Esophagus squamous epithelium (tissue), 5 donors: ENCODE data around the gene LASP1NB.

Experiments used
- DNase-seq: peaks from one replicate; lab custom pipeline; 2025; lab: John Stamatoyannopoulos, UW
- H3K27ac ChIP-seq, 4 donors: fragments of 200-600 bp; sonication (generic); one replicate each; pipeline ENCODE4 v1.5.1; 2016 to 2019; ENCODE audit warnings: mild to moderate bottlenecking in 1 of 4
- H3K27me3 ChIP-seq, 4 donors: fragments of 200-600 bp; sonication (generic); 1 replicate in 3 of 4; 2 replicates in 1 of 4; pipeline versions ENCODE4 v1.5.1 to v1.6.0; 2017 to 2021; ENCODE audit warnings: antibody characterized with exemption in 1 of 4
- H3K36me3 ChIP-seq, 3 donors: fragments of 200-600 bp; sonication (generic); one replicate each; pipeline ENCODE4 v1.5.1; 2016 to 2019
- H3K4me1 ChIP-seq, 3 donors: fragments of 200-600 bp; sonication (generic); one replicate each; pipeline ENCODE4 v1.5.1; 2017 to 2019
- H3K4me3 ChIP-seq, 4 donors: fragments of 200-600 bp; sonication (generic); 1 replicate in 3 of 4; 2 replicates in 1 of 4; pipeline ENCODE4 v1.5.1; 2016 to 2019; ENCODE audit warnings: mild to moderate bottlenecking in 2 of 4, moderate library complexity in 1 of 4
- H3K9me3 ChIP-seq, 3 donors: fragments of 200-600 bp; sonication (generic); one replicate each; pipeline ENCODE4 v1.5.1; 2016 to 2019
- POLR2A ChIP-seq, 4 donors: fragments of 450-650 bp; IDR thresholded peaks; one replicate each; pipeline ENCODE4 v1.6.1; 2017; ENCODE audit warnings: antibody characterized with exemption in 4 of 4, mild to moderate bottlenecking in 4 of 4, moderate library complexity in 3 of 4
- WGBS, 2 donors: methylation state at CpG; one replicate each; pipeline ENCODE4 v1.1.5; 2018; 5-methylcytosine and 5-hydroxymethylcytosine counted together
- intact Hi-C: fragments of 100-400 bp; cut with DNase I; formaldehyde crosslinking; loops from one replicate; pipeline ENCODE4 v1.15.0; 2022
- TF ChIP-seq, protein P1 (sequence below), 6 experiments: fragments of 450-650 bp in 4 of 6; fragments of 200-600 bp in 2 of 6; sonication (generic) in 2 of 6; IDR thresholded peaks; one replicate each; pipeline ENCODE4 v1.5.1; 2016 to 2019; ENCODE audit warnings: antibody characterized with exemption in 6 of 6, mild to moderate bottlenecking in 4 of 6, moderate library complexity in 4 of 6
- donor health status: DM: yes; HTN: yes; CAD: no.

Gene LASP1NB

GRCh38 chr17:38906460-38907228 lies 18.8 kb upstream of the LASP1NB start:
- intact Hi-C loops, result no loop called here
- DNase-seq, result no peak
- peaks cover 21 to 62% (median 30%) of the 10 kb centered on the region in 3 donors for H3K4me1 ChIP-seq
- H3K4me3 ChIP-seq, result no peak overlapping the region
- no peak for TF ChIP-seq POLR2A (IDR thresholded peaks at IDR 0.05)
- TF ChIP-seq, protein P1, sequence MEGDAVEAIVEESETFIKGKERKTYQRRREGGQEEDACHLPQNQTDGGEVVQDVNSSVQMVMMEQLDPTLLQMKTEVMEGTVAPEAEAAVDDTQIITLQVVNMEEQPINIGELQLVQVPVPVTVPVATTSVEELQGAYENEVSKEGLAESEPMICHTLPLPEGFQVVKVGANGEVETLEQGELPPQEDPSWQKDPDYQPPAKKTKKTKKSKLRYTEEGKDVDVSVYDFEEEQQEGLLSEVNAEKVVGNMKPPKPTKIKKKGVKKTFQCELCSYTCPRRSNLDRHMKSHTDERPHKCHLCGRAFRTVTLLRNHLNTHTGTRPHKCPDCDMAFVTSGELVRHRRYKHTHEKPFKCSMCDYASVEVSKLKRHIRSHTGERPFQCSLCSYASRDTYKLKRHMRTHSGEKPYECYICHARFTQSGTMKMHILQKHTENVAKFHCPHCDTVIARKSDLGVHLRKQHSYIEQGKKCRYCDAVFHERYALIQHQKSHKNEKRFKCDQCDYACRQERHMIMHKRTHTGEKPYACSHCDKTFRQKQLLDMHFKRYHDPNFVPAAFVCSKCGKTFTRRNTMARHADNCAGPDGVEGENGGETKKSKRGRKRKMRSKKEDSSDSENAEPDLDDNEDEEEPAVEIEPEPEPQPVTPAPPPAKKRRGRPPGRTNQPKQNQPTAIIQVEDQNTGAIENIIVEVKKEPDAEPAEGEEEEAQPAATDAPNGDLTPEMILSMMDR (IDR thresholded peaks at IDR 0.05), result no peak
- WGBS, 2 donors, result 56 to 61% methylated on average over 6 of the region's 7 CpGs
- no peaks in the 10 kb centered on the region for H3K9me3 ChIP-seq
- H3K27me3 ChIP-seq, result no peaks in the 10 kb centered on the region
- peak overlapping the region in 3 of 4 donors; percentile 5 to 77 (median 49) for H3K27ac ChIP-seq
- H3K36me3 ChIP-seq, result peaks cover 3 to 86% (median 5%) of the 10 kb centered on the region in 3 donors

GRCh38 chr17:38907930-38908675 lies 17.3 kb upstream of the LASP1NB start:
- Histone ChIP-seq H3K9me3 (no peaks in the 10 kb centered on the region), H3K36me3 (peaks cover 3 to 86% (median 5%) of the 10 kb centered on the region in 3 donors), H3K27me3 (no peaks in the 10 kb centered on the region), H3K4me1 (peaks cover 31 to 70% (median 36%) of the 10 kb centered on the region in 3 donors), H3K27ac (peak overlapping the region; percentile 69 to 81 (median 74)), H3K4me3 (peak overlapping the region in 3 of 4 donors; percentile 11 to 19 (median 12))
- 32 to 52% methylated on average over 6 to 11 of the region's 15 CpGs for WGBS, 2 donors
- no peak for DNase-seq
- intact Hi-C loops, result no loop called here
- TF ChIP-seq, protein P1 (IDR thresholded peaks at IDR 0.05), result no peak
- no peak for TF ChIP-seq POLR2A (IDR thresholded peaks at IDR 0.05)

DNA sequence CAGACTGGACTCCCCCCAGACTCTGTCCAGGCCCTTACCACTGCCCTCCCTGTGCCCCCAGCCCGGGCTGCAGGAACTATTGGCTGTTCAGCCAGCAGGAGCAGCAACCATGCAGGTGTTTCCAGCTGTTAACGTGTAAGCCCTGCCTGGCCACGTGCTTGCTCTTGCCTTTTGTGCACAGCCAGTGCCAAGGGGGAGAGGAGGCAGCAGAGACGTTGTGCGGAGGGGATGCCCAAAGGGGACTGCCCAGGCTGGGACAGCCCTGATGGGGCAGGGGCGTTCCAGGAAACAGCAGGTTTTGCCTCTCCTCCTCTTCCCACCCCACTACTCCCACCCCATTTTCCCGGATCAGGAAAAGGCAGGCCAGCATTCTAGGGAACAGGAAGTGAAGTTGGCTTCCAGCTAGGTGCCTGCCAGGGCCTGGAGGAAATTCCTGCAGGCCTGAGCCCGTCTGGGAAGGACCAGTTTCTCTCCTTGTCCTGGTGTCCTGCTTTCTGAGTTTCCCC lies 16.7 kb upstream of the LASP1NB start:
- H3K4me3 ChIP-seq, result peak overlapping the region in 3 of 4 donors; percentile 11 to 19 (median 12)
- no peak for DNase-seq
- no peaks in the 10 kb centered on the region for H3K27me3 ChIP-seq
- no peaks in the 10 kb centered on the region for H3K9me3 ChIP-seq
- H3K36me3 ChIP-seq, result peaks cover 5 to 86% (median 6%) of the 10 kb centered on the region in 3 donors
- peaks cover 31 to 70% (median 36%) of the 10 kb centered on the region in 3 donors for H3K4me1 ChIP-seq
- 5 to 22% methylated on average over 4 of the region's 8 CpGs for WGBS, 2 donors
- TF ChIP-seq, protein P1 (IDR thresholded peaks at IDR 0.05), result no peak
- TF ChIP-seq POLR2A (IDR thresholded peaks at IDR 0.05), result no peak
- intact Hi-C loops, result no loop called here
- peak overlapping the region; percentile 69 to 81 (median 74) for H3K27ac ChIP-seq

GRCh38 chr17:38910325-38910724 lies 15.1 kb upstream of the LASP1NB start:
- H3K27ac ChIP-seq, result no peak overlapping the region
- intact Hi-C loops, result no loop called here
- no peak overlapping the region for H3K4me3 ChIP-seq
- WGBS, 2 donors, result 71 to 77% methylated on average over 4 to 5 of the region's 5 CpGs
- peaks cover 31 to 82% (median 36%) of the 10 kb centered on the region in 3 donors for H3K4me1 ChIP-seq
- no peaks in the 10 kb centered on the region for H3K27me3 ChIP-seq
- TF ChIP-seq POLR2A (IDR thresholded peaks at IDR 0.05), result no peak
- TF ChIP-seq, protein P1 (IDR thresholded peaks at IDR 0.05), result no peak
- DNase-seq, result no peak
- H3K36me3 ChIP-seq, result peaks cover 18 to 86% (median 21%) of the 10 kb centered on the region in 3 donors
- H3K9me3 ChIP-seq, result no peaks in the 10 kb centered on the region
